GM23338 (cell line): ENCODE data around the gene CADPS. TPM values are rescaled to one million over a fixed set of nuclear protein-coding genes. Genes with fewer than 3 reads are reported as not detected.

Experiments
- ATAC-seq: fragments of 200-7000 bp; cut with Tn5 transposase; 3 replicates; pipeline ENCODE4 v1.9.1; 2020
- DNase-seq: peaks from one replicate; pipeline ENCODE4 v3.0.0-alpha.2; 2015; ENCODE audit warnings: low spot score
- H2AFZ ChIP-seq: fragments of 200-600 bp; sonication (generic); 2 replicates; pipeline ENCODE4 v1.8.0; 2016; ENCODE audit warnings: antibody characterized with exemption, mild to moderate bottlenecking, moderate library complexity
- H3F3A ChIP-seq: fragments of 200-600 bp; sonication (generic); replicated peaks from 2 replicates; pipeline ENCODE4 v1.8.0; 2017; ENCODE audit warnings: antibody characterized with exemption, mixed run types, low read depth
- H3K27ac ChIP-seq: fragments of 200-600 bp; sonication (generic); 2 replicates; pipeline ENCODE4 v1.6.1; 2016; ENCODE audit warnings: low read depth
- H3K27me3 ChIP-seq: fragments of 200-600 bp; sonication (generic); 2 replicates; pipeline ENCODE4 v1.8.0; 2016; ENCODE audit warnings: mild to moderate bottlenecking, mixed run types, moderate library complexity; ENCODE audit not compliant: insufficient read depth
- H3K36me3 ChIP-seq: fragments of 200-600 bp; sonication (generic); 2 replicates; pipeline ENCODE4 v1.8.0; 2016; ENCODE audit warnings: mild to moderate bottlenecking; ENCODE audit not compliant: insufficient read depth
- H3K4me1 ChIP-seq: fragments of 200-600 bp; sonication (generic); 2 replicates; pipeline ENCODE4 v1.8.0; 2016; ENCODE audit warnings: mild to moderate bottlenecking, moderate library complexity; ENCODE audit not compliant: insufficient read depth
- H3K4me2 ChIP-seq: fragments of 200-600 bp; sonication (generic); 2 replicates; pipeline ENCODE4 v1.7.1; 2017; ENCODE audit warnings: mixed run types
- H3K4me3 ChIP-seq: fragments of 200-600 bp; sonication (generic); 2 replicates; pipeline ENCODE4 v1.6.1; 2016; ENCODE audit warnings: mixed run types
- H3K79me2 ChIP-seq: fragments of 200-600 bp; sonication (generic); replicated peaks from 2 replicates; pipeline ENCODE4 v1.8.0; 2017; ENCODE audit warnings: mild to moderate bottlenecking; ENCODE audit not compliant: insufficient read depth
- H3K9me2 ChIP-seq: fragments of 200-600 bp; sonication (generic); 2 replicates; pipeline ENCODE4 v1.8.0; 2017; ENCODE audit not compliant: insufficient read depth
- H4K20me1 ChIP-seq: fragments of 200-600 bp; sonication (generic); replicated peaks from 2 replicates; pipeline ENCODE4 v1.8.0; 2017; ENCODE audit warnings: mild to moderate bottlenecking; ENCODE audit not compliant: insufficient read depth
- H3K27ac Mint-ChIP-seq: 2 replicates; pipeline ENCODE4 v1.8.0; 2020; ENCODE audit warnings: inconsistent platforms, mild to moderate bottlenecking, moderate library complexity, mixed read lengths
- H3K27me3 Mint-ChIP-seq: 3 replicates; pipeline ENCODE4 v1.8.0; 2022; ENCODE audit warnings: low read depth, mild to moderate bottlenecking, moderate library complexity, mixed read lengths, inconsistent platforms; ENCODE audit not compliant: insufficient read depth, poor library complexity
- H3K36me3 Mint-ChIP-seq: 3 replicates; pipeline ENCODE4 v1.8.0; 2021; ENCODE audit warnings: low read depth, mild to moderate bottlenecking, inconsistent platforms, moderate library complexity, mixed read lengths
- H3K4me1 Mint-ChIP-seq: 3 replicates; pipeline ENCODE4 v1.8.0; 2020; ENCODE audit warnings: mild to moderate bottlenecking, inconsistent platforms, mixed read lengths
- H3K4me3 Mint-ChIP-seq: 3 replicates; pipeline ENCODE4 v1.8.0; 2021; ENCODE audit warnings: moderate library complexity, mild to moderate bottlenecking, inconsistent platforms, mixed read lengths
- H3K9me3 Mint-ChIP-seq: 3 replicates; pipeline ENCODE4 v1.8.0; 2020; ENCODE audit warnings: moderate library complexity, mild to moderate bottlenecking, inconsistent platforms, mixed read lengths
- CREB1 ChIP-seq: fragments of 250-450 bp; sonication (Bioruptor Pico); IDR thresholded peaks from 2 replicates; pipeline ENCODE4 v1.5.0; 2020; ENCODE audit warnings: low read depth, mild to moderate bottlenecking, moderate library complexity
- CTCF ChIP-seq, 2 experiments: fragments of 200-600 bp in 1 of 2; sonication (generic) in 1 of 2; conservative IDR thresholded peaks; 2 replicates each; pipeline versions ENCODE4 v1.5.1 to v1.6.1; 2016 to 2017; ENCODE audit warnings: antibody characterized with exemption in 2 of 2, low read depth in 2 of 2, mild to moderate bottlenecking in 2 of 2, moderate library complexity in 1 of 2
- EZH2 ChIP-seq: fragments of 200-600 bp; sonication (generic); IDR thresholded peaks from one replicate; pipeline ENCODE4 v1.8.0; 2017; ENCODE audit warnings: antibody characterized with exemption, mild to moderate bottlenecking, low read depth; ENCODE audit not compliant: unreplicated experiment
- EZH2phosphoT487 ChIP-seq: fragments of 200-600 bp; sonication (generic); IDR thresholded peaks from one replicate; pipeline ENCODE4 v1.8.1; 2018; ENCODE audit warnings: antibody characterized with exemption; ENCODE audit not compliant: unreplicated experiment
- JUNB ChIP-seq: IDR thresholded peaks from one replicate; pipeline ENCODE4 v1.6.1; 2016; ENCODE audit warnings: antibody characterized with exemption; ENCODE audit not compliant: unreplicated experiment
- NANOG ChIP-seq: IDR thresholded peaks from 2 replicates; pipeline ENCODE4 v1.6.1; 2016; ENCODE audit warnings: antibody characterized with exemption, borderline replicate concordance
- POLR2AphosphoS5 ChIP-seq: IDR thresholded peaks from 2 replicates; pipeline ENCODE4 v1.6.1; 2016; ENCODE audit warnings: antibody characterized with exemption, low read depth
- REST ChIP-seq: IDR thresholded peaks from one replicate; pipeline ENCODE4 v1.6.1; 2018; ENCODE audit warnings: antibody characterized with exemption; ENCODE audit not compliant: unreplicated experiment
- STAT1 ChIP-seq: IDR thresholded peaks from one replicate; pipeline ENCODE4 v1.6.1; 2016; ENCODE audit warnings: antibody characterized with exemption; ENCODE audit not compliant: unreplicated experiment
- ZNF331 ChIP-seq: fragments of 250-450 bp; sonication (Bioruptor Pico); IDR thresholded peaks from 2 replicates; pipeline ENCODE4 v1.5.0; 2020; ENCODE audit warnings: low read depth, mild to moderate bottlenecking, moderate library complexity
- polyA plus RNA-seq: library from polyadenylated mRNA; unstranded; fragments of >200 nt; fragmentation: Nextera tagmentation; extraction: Ambion mirVana; gene quantifications from 2 replicates; pipeline ENCODE4 v1.2.1, GENCODE V29; 2016
- total RNA-seq: library from RNA; depleted of rRNA; stranded (reverse); fragments of >200 nt; shearing (Covaris generic); gene quantifications from 2 replicates; pipeline ENCODE4 v1.2.3, GENCODE V29; 2014
- TF ChIP-seq, protein P1 (sequence below): IDR thresholded peaks from 2 replicates; pipeline ENCODE4 v1.6.1; 2016; ENCODE audit warnings: antibody characterized with exemption

Gene CADPS
- total and polyA plus RNA-seq, 2 experiments from 2014 or later = 14.7 to 22.0 TPM

DNA sequence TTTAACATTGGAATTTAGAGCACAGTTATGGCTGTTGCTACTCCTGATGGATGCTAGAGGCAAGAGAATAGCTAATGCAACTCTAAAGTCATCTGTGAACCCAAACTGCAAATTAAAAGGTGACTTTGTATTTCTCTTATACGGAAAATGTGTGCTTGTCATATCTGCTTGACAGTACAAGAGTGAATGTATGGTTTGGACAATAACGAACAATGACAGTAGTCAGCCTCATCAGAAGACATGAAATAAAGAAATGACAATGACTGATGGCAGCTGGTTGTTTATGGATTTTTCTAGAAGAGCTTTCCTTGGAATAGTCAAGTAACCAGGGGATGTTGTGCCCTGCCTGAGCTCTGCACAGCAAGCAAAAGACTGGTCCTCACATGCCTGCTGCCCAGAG is 333.0 kb downstream of the CADPS start:
- H3K4me3 ChIP-seq = no peak overlapping the region
- Mint-ChIP-seq H3K4me1 (peaks cover 53% of the 10 kb centered on the region), H3K27me3 (peaks cover 1% of the 10 kb centered on the region), H3K36me3 (no peaks in the 10 kb centered on the region), H3K4me3 (no peak overlapping the region), H3K9me3 (no peaks in the 10 kb centered on the region), H3K27ac (no peak overlapping the region)
- H3K79me2 ChIP-seq = no peaks in the 10 kb centered on the region
- no peaks in the 10 kb centered on the region for H3F3A ChIP-seq
- TF ChIP-seq STAT1 (no peak), EZH2phosphoT487 (no peak), NANOG (no peak), ZNF331 (CRISPR knock-in tag) (no peak)
- no peak overlapping the region for H3K27ac ChIP-seq
- no peak for ATAC-seq
- no peaks in the 10 kb centered on the region for H3K27me3 ChIP-seq
- peaks cover 64% of the 10 kb centered on the region for H3K4me1 ChIP-seq
- H4K20me1 ChIP-seq = no peaks in the 10 kb centered on the region
- no peak overlapping the region for H3K4me2 ChIP-seq
- H3K9me2 ChIP-seq = no peaks in the 10 kb centered on the region
- no peak for DNase-seq
- no peaks in the 10 kb centered on the region for H3K36me3 ChIP-seq
- H2AFZ ChIP-seq = no peak overlapping the region

DNA sequence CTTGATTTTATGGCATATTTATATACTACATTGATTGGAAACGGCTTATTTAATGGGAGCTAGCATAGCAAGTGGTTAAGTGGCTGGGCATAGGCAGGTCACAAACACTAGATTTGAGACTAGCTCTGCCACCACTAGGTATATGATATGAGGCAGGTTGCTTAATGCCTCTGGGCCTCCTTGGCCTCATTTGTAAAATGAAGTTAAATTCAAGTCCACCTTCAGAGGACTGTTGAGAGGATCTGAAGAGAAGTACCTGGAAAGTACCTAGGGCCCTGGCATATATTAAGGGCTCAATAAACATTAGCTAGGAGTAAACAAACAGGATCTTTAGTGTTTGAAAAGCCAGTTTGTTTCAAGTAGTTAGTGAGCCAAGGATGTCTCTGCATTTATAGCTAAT is 335.5 kb downstream of the CADPS start:
- Histone ChIP-seq H2AFZ (no peak overlapping the region), H3K27me3 (no peaks in the 10 kb centered on the region), H3K4me3 (peak overlapping the region; percentile 37; the same call in 1 of the 2 replicates), H3K9me2 (no peaks in the 10 kb centered on the region), H3K79me2 (no peaks in the 10 kb centered on the region), H4K20me1 (no peaks in the 10 kb centered on the region), H3K36me3 (no peaks in the 10 kb centered on the region), H3K27ac (peak overlapping the region; percentile 92), H3F3A (no peaks in the 10 kb centered on the region), H3K4me1 (peaks cover 75% of the 10 kb centered on the region), H3K4me2 (peak overlapping the region; percentile 70)
- peaks cover 62% of the 10 kb centered on the region for H3K4me1 Mint-ChIP-seq
- H3K27ac Mint-ChIP-seq = peak overlapping the region; percentile 75
- H3K4me3 Mint-ChIP-seq = no peak overlapping the region
- ATAC-seq = peak; percentile 15; the same call in 2 of the 3 replicates
- H3K36me3 Mint-ChIP-seq = no peaks in the 10 kb centered on the region
- H3K27me3 Mint-ChIP-seq = peaks cover 1% of the 10 kb centered on the region
- H3K9me3 Mint-ChIP-seq = no peaks in the 10 kb centered on the region
- DNase-seq = no peak
- TF ChIP-seq CTCF (conservative IDR thresholded peaks at IDR 0.05; ENCODE audit: low read depth in 2 of 2) (no peak), JUNB (no peak), STAT1 (no peak), NANOG (no peak), CREB1 (CRISPR knock-in tag) (no peak), REST (no peak), ZNF331 (CRISPR knock-in tag) (no peak), POLR2AphosphoS5 (no peak), EZH2 (no peak)
- TF ChIP-seq, protein P1, sequence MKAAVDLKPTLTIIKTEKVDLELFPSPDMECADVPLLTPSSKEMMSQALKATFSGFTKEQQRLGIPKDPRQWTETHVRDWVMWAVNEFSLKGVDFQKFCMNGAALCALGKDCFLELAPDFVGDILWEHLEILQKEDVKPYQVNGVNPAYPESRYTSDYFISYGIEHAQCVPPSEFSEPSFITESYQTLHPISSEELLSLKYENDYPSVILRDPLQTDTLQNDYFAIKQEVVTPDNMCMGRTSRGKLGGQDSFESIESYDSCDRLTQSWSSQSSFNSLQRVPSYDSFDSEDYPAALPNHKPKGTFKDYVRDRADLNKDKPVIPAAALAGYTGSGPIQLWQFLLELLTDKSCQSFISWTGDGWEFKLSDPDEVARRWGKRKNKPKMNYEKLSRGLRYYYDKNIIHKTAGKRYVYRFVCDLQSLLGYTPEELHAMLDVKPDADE = no peak
